ENCODE measurements around the gene IGF1.

IGF1 gene

GRCh38 chr12:102480406-102480805 is at the start of gene IGF1:
Gene IGF1 (minus strand): TSS chr12:102480563. CDS start chr12:102480381, 182 bp downstream.
- no peak for DNase-seq

GRCh38 chr12:102528111-102528510 is 47.7 kb upstream of the IGF1 start:
- no peak for DNase-seq

GRCh38 chr12:102527171-102527720 is 46.9 kb upstream of the IGF1 start:
- DNase-seq = no peak

DNA sequence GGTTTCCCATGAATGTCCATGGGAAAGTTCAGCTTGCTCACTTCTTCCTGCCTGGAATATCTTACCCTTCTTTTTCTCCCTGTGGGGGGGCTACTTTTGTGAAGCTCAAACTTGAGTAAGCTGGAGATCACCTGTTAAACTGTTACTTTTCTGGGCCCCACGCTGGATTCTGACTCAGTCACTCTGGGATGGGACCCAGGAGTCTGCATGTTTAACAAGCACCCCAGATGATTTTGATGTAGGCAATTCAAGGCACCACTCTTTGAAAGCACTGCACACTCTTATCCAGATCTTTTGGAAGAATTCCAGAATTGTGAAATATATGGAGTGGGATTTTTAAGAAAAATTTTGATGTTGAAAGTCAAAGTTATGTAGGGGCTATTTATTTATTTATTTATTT is 46.3 kb upstream of the IGF1 start:
- no peak for DNase-seq

DNA sequence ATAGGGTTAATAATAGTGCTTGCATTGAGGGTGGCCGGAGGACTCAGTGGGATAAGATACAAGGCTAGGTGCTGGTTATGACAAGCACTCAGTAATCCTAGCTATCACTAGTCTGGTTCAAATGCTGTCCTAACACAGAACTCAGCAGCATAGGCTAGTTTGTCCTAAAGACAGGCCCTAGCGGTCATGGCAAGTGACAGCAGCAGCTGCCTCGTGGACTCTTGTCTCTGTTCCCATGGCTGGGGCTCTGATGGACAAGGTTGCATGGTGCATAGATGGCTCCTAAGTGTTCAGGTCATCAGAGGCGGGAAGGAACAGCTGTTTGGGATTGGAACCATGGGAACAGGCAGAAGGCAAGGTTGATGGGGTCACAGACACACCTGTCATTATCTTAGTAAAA is 42.4 kb upstream of the IGF1 start:
- no peak for DNase-seq

- DNase-seq = no peak
Observed at GRCh38 chr12:102521662-102522277, 41.4 kb upstream of the IGF1 start.

GRCh38 chr12:102518871-102519270 is 38.5 kb upstream of the IGF1 start:
- no peak for DNase-seq

DNA sequence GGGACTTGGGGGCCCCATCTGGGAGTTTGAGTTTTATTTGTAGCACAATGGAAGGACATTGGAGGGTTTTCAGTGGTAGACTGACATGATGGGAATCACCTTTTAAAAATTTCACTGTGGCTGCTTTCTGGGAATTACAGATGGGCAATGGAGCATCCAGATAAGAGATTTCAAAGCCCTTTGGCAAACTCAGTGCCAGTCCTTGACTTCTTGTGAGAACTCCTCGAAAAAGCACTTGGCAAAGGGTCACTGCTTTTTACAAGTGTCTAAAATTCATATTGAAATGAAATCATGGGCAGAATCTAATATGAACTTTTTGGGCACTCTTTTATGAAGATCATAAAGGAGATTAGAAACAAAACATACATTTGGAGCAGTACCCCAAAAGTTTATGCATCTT is 34.3 kb upstream of the IGF1 start:
- no peak for DNase-seq

DNA sequence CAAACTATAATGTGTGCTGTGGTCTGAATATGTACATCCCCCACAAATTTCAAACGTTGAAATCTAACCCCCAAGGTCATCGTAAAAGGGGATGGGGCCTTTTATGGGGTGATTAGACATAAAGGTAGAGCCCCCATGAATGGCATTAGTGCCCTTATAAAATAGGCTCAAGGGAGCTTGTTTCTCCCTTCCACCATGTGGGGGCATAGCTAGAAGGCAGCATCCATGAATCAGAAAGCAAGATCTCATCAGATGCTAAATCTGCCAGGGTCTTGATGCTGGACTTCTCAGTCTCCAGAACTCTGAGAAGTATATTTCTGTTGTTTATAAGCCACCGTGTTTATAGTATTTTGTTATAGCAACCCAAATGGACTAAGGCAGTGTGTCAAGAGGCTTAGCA is 33.4 kb upstream of the IGF1 start:
- no peak for DNase-seq

GRCh38 chr12:102513272-102513671 is 32.9 kb upstream of the IGF1 start:
- no peak for DNase-seq

- DNase-seq = no peak
Observed at GRCh38 chr12:102512523-102512922, 32.2 kb upstream of the IGF1 start.

DNA sequence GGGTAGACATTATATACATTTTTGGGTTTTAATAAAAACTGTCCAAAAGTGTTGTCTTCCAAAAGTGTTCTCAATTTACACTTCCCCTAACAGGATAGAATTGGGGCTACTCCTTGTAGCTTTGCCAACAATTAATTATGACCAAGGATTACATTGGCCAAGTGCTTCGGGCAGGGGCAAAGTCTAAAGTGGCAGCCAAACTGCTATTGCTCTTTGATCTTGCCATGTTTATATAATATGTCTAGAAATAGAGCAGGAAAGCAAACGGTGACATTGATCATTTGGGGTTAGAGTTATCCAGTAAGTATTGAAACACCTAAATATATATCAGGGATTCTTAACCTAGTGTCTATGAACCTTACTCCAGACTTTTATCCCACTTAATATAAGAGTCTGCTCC is 31.2 kb upstream of the IGF1 start:
- no peak for DNase-seq

DNA sequence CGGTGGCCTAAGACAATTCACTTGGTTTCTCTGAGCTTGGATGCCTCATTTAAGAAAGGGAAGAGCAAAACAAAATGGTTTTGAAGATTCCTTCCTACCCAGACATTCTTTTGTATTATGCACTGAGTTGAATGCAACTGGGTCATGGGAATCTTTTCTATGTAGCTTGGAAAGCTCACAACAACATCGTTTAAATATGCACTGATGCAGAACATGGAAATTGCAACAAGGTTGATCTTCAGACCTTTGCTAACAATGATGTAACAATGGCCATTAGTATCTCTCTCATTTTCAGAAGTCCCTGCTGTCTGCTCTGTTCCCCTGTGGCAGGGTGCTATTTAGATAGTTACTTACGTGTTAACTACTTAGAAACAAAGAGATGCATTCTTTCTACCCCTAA is 30.1 kb upstream of the IGF1 start:
- no peak for DNase-seq

- DNase-seq = no peak
Observed at GRCh38 chr12:102510031-102510430, 29.7 kb upstream of the IGF1 start.

- DNase-seq = no peak
Observed at GRCh38 chr12:102509123-102509626, 28.8 kb upstream of the IGF1 start.

- no peak for DNase-seq
Observed at GRCh38 chr12:102508052-102508451, 27.7 kb upstream of the IGF1 start.

DNA sequence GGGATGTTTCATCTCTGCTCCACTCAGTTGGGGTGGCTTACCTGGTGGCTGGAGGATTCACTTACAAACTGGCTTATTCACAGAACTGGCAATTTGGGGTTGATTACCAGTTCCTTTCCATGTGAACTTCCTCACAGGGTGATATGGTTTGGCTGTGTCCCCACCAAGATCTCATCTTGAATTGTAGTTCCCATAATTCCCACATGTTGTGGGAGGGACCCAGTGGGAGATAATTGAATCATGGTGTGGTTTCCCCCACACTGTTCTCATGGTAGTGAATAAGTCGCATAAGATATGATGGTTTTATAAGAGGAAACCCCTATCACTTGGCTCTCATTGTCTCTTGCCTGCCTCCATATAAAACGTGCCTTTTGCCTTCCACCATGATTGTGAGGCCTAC is 26.9 kb upstream of the IGF1 start:
- no peak for DNase-seq

- DNase-seq = no peak
Observed at GRCh38 chr12:102504871-102505270, 24.5 kb upstream of the IGF1 start.

DNA sequence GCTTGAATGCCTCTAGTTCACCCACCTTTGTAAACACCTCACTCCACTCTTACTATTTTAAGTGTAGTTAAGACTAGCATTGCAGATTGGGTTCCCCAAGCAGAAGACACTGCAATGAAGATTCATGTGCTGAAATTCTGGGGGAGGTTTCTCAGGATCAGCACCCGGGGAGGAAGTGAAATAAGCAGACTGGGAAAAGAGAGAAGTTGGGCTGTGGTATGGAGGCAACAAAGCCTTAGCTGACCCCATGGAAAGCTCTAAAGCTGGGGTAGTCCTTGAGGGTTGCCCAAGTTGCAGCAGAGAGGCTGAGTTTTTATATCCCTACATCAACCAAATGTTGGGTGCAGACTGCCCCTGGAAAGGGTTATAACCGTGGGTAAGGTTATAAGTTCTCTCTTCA is 23.9 kb upstream of the IGF1 start:
- no peak for DNase-seq

GRCh38 chr12:102503831-102504230 is 23.5 kb upstream of the IGF1 start:
- no peak for DNase-seq

DNA sequence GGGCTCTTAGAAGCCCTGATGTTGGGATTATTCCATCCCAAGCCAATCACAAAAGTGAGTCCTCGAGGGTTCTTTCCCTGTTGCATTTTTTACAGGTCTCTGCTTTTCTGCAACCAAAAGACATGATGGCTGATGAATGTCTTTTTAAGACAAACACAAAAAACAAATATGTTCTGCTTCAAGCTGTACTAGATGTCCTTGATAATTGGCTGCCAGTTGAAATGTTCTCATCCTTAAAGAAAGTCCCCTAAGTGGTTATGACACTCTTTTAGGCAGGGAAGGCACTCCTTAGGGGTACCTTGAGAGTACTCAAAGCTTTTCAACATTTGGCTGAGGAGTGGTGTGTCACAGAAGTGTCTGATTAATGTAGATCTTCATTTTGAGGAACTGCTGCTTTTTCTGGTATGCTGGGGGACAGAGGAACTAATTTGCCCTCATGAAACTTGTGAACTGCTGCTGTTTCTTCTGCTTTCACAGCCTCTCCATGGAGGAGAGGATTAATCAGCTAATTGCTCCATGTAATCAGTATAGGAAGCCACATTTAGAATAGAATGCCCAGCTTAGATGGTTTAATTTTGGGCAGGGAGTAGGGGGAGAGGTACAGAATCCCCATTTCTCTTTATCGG is 22.8 kb upstream of the IGF1 start:
- DNase-seq = no peak

DNA sequence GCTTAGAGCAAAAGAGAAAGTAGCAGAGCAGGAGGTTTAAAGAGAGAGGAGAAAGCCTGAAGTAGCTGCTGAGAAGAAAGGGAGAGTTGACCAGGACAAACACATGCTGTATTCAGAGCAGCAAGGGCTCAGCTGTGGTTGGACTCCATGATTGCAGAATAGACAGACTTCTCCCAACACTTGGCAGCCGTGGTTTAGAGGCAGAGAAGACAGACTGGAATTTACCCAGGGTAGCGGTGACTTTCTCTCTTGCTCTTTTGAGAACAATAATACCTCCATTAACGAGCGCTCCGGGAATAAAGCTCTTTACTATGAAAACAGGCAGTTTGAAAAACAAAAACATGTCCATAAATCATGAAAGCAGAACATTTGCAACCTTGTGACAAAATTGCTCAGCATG is 21.4 kb upstream of the IGF1 start:
- no peak for DNase-seq

GRCh38 chr12:102498471-102498870 is 18.1 kb upstream of the IGF1 start:
- no peak for DNase-seq

DNA sequence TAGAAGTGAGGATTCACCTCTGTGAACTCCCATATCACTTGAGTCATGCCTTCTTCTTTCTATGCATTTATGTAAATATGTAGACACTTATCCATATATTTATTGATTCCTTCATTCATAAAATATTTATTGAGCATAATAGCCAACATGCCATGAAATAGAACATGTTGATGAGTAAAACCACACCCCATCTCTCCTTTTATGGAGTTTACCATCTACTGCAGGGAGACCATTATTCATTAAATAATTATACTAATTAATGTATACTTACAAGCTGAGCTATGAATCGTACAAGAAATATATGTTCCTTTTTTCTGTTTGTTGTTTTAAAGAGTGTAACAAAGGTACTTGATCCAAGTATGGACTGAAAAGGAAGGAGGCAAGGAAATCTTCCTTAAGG is 17.4 kb upstream of the IGF1 start:
- DNase-seq = no peak

GRCh38 chr12:102496591-102496990 is 16.2 kb upstream of the IGF1 start:
- no peak for DNase-seq

All from left hindlimb (tissue), 1 donor.